ENCODE data around the gene FRMPD2.

Gene FRMPD2

GRCh38 chr10:48206482-48207250 is 67.8 kb downstream of the FRMPD2 start:
- Histone ChIP-seq H3K36me3 (ENCODE audit: control insufficient read depth, low read length) (no peaks in the 10 kb centered on the region), H3F3A (ENCODE audit: control insufficient read depth, insufficient read depth) (no peaks in the 10 kb centered on the region), H3K27me3 (ENCODE audit: control insufficient read depth, low read length) (peaks cover 13% of the 10 kb centered on the region), H3K9me2 (replicated peaks; ENCODE audit: control insufficient read depth, low read length) (no peaks in the 10 kb centered on the region), H3K4me1 (ENCODE audit: control insufficient read depth, low read length) (no peaks in the 10 kb centered on the region), H3K79me2 (ENCODE audit: control insufficient read depth, low read length) (no peaks in the 10 kb centered on the region), H3K27ac (ENCODE audit: low read depth, low read length) (no peak overlapping the region), H3K4me2 (ENCODE audit: low read length) (no peak overlapping the region), H3K4me3 (ENCODE audit: low read length) (no peak overlapping the region), H3K9me3 (ENCODE audit: control insufficient read depth, insufficient read depth, low read length) (no peaks in the 10 kb centered on the region), H4K20me1 (ENCODE audit: control insufficient read depth, insufficient read depth, low read depth, low read length) (no peaks in the 10 kb centered on the region)
- TF ChIP-seq CTCF (IDR thresholded peaks at IDR 0.05; ENCODE audit: low read depth, low read length, poor library complexity, severe bottlenecking) (no peak), EZH2phosphoT487 (IDR thresholded peaks at IDR 0.05; ENCODE audit: borderline replicate concordance, low read length) (no peak)

DNA sequence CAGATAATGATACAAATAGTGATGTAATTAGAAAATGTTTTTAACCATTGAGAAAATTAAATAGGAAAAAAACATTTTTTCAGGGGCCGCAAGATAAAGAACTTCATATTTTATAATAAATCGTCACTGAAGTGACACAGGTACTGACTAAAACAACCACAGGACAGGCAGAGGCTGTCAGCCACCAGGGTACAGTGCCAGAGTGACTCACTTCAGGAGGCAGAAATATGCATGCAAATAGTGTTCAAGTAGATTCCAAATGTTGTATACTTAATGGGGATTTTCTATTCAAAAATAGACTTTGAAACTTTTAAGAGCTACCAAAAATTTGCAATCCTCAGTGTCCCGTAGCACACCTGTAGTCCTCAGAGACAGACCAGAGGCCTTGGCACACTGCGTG is 68.6 kb downstream of the FRMPD2 start:
- H3K4me3 ChIP-seq (ENCODE audit: low read length), result no peak overlapping the region

DNA sequence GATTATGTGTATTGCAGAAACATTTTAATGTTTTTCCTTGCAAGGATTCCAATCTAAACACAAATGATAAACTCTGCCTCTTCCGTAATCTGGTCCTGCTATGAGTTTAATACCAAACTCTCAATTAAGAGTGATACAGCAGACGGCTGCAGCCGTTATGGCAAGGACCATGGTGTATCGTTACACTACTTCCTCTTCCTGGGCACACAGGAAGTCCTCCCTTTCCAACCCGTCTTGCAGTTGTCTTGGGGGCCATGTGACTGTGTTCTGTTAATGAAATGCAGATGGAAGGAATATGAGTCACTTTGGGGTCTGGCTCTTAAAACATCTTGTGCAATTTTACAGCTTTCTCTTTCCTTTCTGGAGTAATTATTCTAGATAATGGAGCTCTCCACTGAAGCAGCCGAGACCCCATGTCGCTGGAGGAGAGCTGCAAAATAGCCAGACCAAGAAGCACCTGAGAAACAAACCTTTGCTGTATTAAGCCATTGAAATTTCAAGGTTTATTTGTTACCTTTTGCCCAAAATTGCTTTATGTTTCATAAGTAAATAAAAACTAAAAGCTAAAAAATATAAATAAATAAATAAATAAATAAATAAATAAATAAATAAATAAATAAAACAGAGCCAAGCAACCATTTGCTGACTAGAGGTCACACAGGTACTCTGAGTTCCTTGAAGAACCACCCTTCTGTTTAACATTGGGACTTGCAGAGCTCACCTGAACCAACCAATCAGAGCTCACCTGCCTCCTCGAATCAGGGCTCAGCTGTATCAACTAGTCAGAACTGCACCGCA is 74.7 kb downstream of the FRMPD2 start:
- peak overlapping the region; percentile 5; the same call in 1 of the 2 replicates for H3K4me3 ChIP-seq (ENCODE audit: low read length)
- peak overlapping the region; percentile 14 for H3K4me2 ChIP-seq (ENCODE audit: low read length)
- no peak for TF ChIP-seq CTCF (IDR thresholded peaks at IDR 0.05; ENCODE audit: low read depth, low read length, poor library complexity, severe bottlenecking)
- no peak for TF ChIP-seq EZH2phosphoT487 (IDR thresholded peaks at IDR 0.05; ENCODE audit: borderline replicate concordance, low read length)

More for the DNA sequence above, 68.6 kb downstream of the FRMPD2 start:
- no peaks in the 10 kb centered on the region for H3K9me3 ChIP-seq (ENCODE audit: control insufficient read depth, insufficient read depth, low read length)
- no peaks in the 10 kb centered on the region for H3F3A ChIP-seq (ENCODE audit: control insufficient read depth, insufficient read depth)
- no peak overlapping the region for H3K27ac ChIP-seq (ENCODE audit: low read depth, low read length)
- H3K4me1 ChIP-seq (ENCODE audit: control insufficient read depth, low read length), result no peaks in the 10 kb centered on the region
- peaks cover 16% of the 10 kb centered on the region for H3K27me3 ChIP-seq (ENCODE audit: control insufficient read depth, low read length)
- no peaks in the 10 kb centered on the region for H3K79me2 ChIP-seq (ENCODE audit: control insufficient read depth, low read length)
- no peak overlapping the region for H3K4me2 ChIP-seq (ENCODE audit: low read length)
- H3K9me2 ChIP-seq (replicated peaks; ENCODE audit: control insufficient read depth, low read length), result no peaks in the 10 kb centered on the region
- no peaks in the 10 kb centered on the region for H3K36me3 ChIP-seq (ENCODE audit: control insufficient read depth, low read length)
- TF ChIP-seq CTCF (IDR thresholded peaks at IDR 0.05; ENCODE audit: low read depth, low read length, poor library complexity, severe bottlenecking), result no peak
- no peak for TF ChIP-seq EZH2phosphoT487 (IDR thresholded peaks at IDR 0.05; ENCODE audit: borderline replicate concordance, low read length)
- H4K20me1 ChIP-seq (ENCODE audit: control insufficient read depth, insufficient read depth, low read depth, low read length), result no peaks in the 10 kb centered on the region

More for the DNA sequence above, 74.7 kb downstream of the FRMPD2 start:
- H3K9me2 ChIP-seq (replicated peaks; ENCODE audit: control insufficient read depth, low read length), result no peaks in the 10 kb centered on the region
- H3K27ac ChIP-seq (ENCODE audit: low read depth, low read length), result no peak overlapping the region
- H3K79me2 ChIP-seq (ENCODE audit: control insufficient read depth, low read length), result no peaks in the 10 kb centered on the region
- peaks cover 13% of the 10 kb centered on the region; the same call in 1 of the 2 replicates for H3K9me3 ChIP-seq (ENCODE audit: control insufficient read depth, insufficient read depth, low read length)
- H3K4me1 ChIP-seq (ENCODE audit: control insufficient read depth, low read length), result peaks cover 5% of the 10 kb centered on the region; the same call in 1 of the 2 replicates
- no peaks in the 10 kb centered on the region for H3K36me3 ChIP-seq (ENCODE audit: control insufficient read depth, low read length)
- H3F3A ChIP-seq (ENCODE audit: control insufficient read depth, insufficient read depth), result no peaks in the 10 kb centered on the region
- peaks cover 6% of the 10 kb centered on the region for H3K27me3 ChIP-seq (ENCODE audit: control insufficient read depth, low read length)
- H4K20me1 ChIP-seq (ENCODE audit: control insufficient read depth, insufficient read depth, low read depth, low read length), result no peaks in the 10 kb centered on the region

All from DOHH2 (cell line).